Natural killer cell treated with Interleukin-12 subunit alpha and Interleukin-12 subunit beta and Interleukin-15 and Interleukin-18, amount 100 ng/mL, for 72 hours (primary cell): ENCODE data around the gene MAP3K14. TPM values are rescaled to one million over a fixed set of nuclear protein-coding genes. Genes with fewer than 3 reads are reported as not detected.

ENCODE experiments used
- ATAC-seq, 2 donors: fragments of 150-1000 bp; cut with Tn5 transposase in 1 of 2; sonication (Bioruptor Pico), chemical (Tn5 transposase) in 1 of 2; 2 replicates each; pipeline ENCODE4 v1.10.0; 2021
- DNase-seq: peaks from one replicate; pipeline ENCODE4 v3.0.0; 2022; ENCODE audit warnings: low spot score
- H3K27ac Mint-ChIP-seq, 2 donors: 1 replicate in 1 of 2; 2 replicates in 1 of 2; pipeline ENCODE4 v1.8.0; 2022; ENCODE audit warnings: mixed read lengths in 2 of 2, mild to moderate bottlenecking in 1 of 2, moderate library complexity in 1 of 2
- H3K27me3 Mint-ChIP-seq, 2 donors: 1 replicate in 1 of 2; 2 replicates in 1 of 2; pipeline ENCODE4 v1.8.0; 2022; ENCODE audit warnings: mixed read lengths in 2 of 2
- H3K36me3 Mint-ChIP-seq: one replicate; pipeline ENCODE4 v1.8.0; 2022; ENCODE audit warnings: mixed read lengths
- H3K4me1 Mint-ChIP-seq, 2 donors: 1 replicate in 1 of 2; 2 replicates in 1 of 2; pipeline ENCODE4 v1.8.0; 2022; ENCODE audit warnings: low read depth in 2 of 2, mixed read lengths in 2 of 2, mild to moderate bottlenecking in 1 of 2
- H3K4me3 Mint-ChIP-seq: one replicate; pipeline ENCODE4 v1.8.0; 2022; ENCODE audit warnings: mixed read lengths
- H3K9me3 Mint-ChIP-seq: 2 replicates; pipeline ENCODE4 v1.8.0; 2022; ENCODE audit warnings: mixed read lengths
- total RNA-seq, 2 donors: library from RNA; stranded (reverse); gene quantifications; one replicate each; pipeline ENCODE4 v1.2.3, GENCODE V29; 2022

Gene MAP3K14
- 10 to 100 TPM; 65.9 to 75.4 TPM for total RNA-seq

DNA sequence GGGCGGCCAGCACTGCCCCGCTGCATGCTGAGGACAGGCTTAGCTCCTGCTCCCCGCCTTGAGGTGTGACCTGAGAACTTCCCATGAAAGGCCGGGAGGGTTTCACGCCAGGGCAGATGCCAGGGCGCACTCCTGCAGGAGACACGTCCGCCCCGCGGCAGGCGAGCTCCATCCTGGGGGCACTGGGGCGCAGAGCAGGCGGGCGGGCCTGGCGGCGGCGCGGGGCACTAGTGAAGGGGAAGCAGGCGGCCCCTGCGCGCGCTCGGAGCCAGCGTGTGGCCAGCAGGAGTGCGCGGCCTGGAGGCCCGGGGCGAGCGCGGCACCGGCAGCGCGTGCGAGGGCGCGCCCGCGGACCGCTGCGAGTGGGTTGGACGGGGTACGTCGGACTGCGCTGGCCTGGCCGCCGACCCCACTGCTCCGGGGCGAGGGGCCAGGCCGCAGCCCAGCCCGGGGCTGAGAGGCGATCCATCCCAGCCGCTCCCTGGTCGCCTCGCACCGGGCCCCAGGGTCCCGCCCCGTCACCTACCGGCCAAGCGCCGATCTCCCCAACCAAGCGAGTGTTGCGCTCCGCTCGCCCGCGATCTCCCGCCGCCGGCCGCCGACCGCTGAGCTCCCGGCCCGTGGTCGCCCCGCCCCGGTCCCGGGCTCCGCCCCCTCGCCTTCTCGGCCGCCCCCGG lies at the start of gene MAP3K14:
MAP3K14 (minus strand) TSS at position 587 of the 677 bp plus-strand sequence. CDS start 26,275 bp downstream, outside the sequence.
- Mint-ChIP-seq H3K36me3 (peaks cover 24% of the 10 kb centered on the region), H3K4me3 (peak within 1 kb of the TSS; percentile 100), H3K9me3 (no peaks in the 10 kb centered on the region), H3K27ac (peak within 1 kb of the TSS; percentile 96 to 98), H3K4me1 (peaks cover 68 to 80% of the 10 kb centered on the region in 2 donors), H3K27me3 (no peaks in the 10 kb centered on the region)
- ATAC-seq (peak; percentile 34 to 41), DNase-seq (peak; percentile 74)

DNA sequence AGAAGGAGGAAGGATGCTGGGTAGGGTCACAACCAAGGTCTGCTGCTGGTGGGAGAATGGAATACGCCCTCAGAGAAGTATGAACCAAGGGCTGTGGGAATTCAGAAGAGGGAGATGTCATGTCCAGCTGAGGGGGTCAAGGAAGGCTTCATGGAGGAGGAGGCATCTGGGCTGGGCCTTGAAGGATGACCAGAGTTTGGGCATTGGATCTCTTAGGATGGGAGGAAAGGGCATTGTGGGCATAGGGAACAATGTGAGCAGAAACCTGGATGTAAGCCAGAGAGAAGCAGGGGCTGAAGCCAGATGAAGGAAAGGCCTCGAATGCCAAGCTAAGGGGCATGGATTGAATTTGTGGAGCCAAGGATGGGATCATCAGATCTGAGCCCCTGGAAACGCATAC lies 49.2 kb upstream of the MAP3K14 start:
- DNase-seq (no peak), ATAC-seq (no peak)
- Mint-ChIP-seq H3K36me3 (no peaks in the 10 kb centered on the region), H3K27ac (peak overlapping the region in 1 of 2 donors; percentile 16), H3K9me3 (no peaks in the 10 kb centered on the region), H3K27me3 (peaks cover 22 to 25% of the 10 kb centered on the region in 2 donors), H3K4me1 (peaks cover 2 to 5% of the 10 kb centered on the region in 2 donors), H3K4me3 (no peak overlapping the region)

DNA sequence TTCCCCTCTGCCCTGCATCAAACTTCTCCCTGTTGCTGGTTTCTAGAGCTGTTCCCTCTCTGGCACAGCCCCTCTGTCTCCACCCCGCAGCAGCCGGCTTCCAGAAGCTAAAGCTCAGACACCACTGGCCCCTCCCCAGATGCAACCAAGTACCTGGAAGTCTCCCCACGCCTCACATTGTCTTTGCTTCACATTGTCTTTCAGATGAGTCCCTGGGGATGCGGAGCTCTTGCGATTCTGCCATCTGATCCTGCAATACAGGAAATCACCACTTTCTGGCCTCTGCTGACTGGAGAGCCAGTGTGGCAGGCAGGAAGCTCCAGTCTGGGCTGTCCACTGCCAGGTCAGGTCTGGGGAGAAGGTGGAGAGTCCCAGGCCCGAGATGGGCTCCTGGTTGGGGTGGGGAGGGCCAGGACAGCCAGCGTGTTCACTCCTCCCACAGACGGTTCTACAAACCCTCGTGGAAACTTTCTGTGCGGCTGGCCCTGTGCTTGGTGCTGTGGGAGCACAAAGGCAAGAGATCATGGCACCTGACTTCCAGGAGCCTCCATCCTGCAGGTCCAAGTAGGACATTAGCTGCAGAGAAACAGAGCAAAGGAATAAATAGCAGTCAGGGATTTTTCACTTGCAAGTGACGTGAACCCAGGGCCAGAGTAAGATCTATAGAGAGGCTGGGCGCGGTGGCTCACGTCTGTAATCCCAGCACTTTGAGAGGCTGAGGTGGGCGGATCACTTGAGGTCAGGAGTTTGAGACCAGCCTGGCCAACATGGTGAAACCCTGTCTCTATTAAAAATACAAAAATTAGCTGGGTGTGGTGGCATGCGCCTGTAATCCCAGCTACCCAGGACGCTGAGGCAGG lies 47.9 kb upstream of the MAP3K14 start:
- Mint-ChIP-seq H3K4me1 (no peaks in the 10 kb centered on the region), H3K27ac (no peak overlapping the region), H3K4me3 (no peak overlapping the region), H3K27me3 (peaks cover 17 to 20% of the 10 kb centered on the region in 2 donors), H3K36me3 (no peaks in the 10 kb centered on the region), H3K9me3 (no peaks in the 10 kb centered on the region)
- DNase-seq (no peak), ATAC-seq (no peak)

- Mint-ChIP-seq H3K36me3 (no peaks in the 10 kb centered on the region), H3K4me1 (no peaks in the 10 kb centered on the region)
These were observed 46.7 kb upstream of the MAP3K14 start for GRCh38 chr17:45363498-45363897.

GRCh38 chr17:45361976-45362375 lies 45.2 kb upstream of the MAP3K14 start:
- H3K27ac Mint-ChIP-seq: no peak overlapping the region
- no peak overlapping the region for H3K4me3 Mint-ChIP-seq
- ATAC-seq (no peak), DNase-seq (no peak)
- no peaks in the 10 kb centered on the region for H3K9me3 Mint-ChIP-seq
- peaks cover 15% of the 10 kb centered on the region in 2 donors for H3K27me3 Mint-ChIP-seq
- no peaks in the 10 kb centered on the region for H3K36me3 Mint-ChIP-seq
- no peaks in the 10 kb centered on the region for H3K4me1 Mint-ChIP-seq

More at GRCh38 chr17:45363498-45363897, 46.7 kb upstream of the MAP3K14 start:
- DNase-seq (no peak), ATAC-seq (no peak)
- peaks cover 15 to 16% of the 10 kb centered on the region in 2 donors for H3K27me3 Mint-ChIP-seq
- no peak overlapping the region for H3K4me3 Mint-ChIP-seq
- no peak overlapping the region for H3K27ac Mint-ChIP-seq
- no peaks in the 10 kb centered on the region for H3K9me3 Mint-ChIP-seq

DNA sequence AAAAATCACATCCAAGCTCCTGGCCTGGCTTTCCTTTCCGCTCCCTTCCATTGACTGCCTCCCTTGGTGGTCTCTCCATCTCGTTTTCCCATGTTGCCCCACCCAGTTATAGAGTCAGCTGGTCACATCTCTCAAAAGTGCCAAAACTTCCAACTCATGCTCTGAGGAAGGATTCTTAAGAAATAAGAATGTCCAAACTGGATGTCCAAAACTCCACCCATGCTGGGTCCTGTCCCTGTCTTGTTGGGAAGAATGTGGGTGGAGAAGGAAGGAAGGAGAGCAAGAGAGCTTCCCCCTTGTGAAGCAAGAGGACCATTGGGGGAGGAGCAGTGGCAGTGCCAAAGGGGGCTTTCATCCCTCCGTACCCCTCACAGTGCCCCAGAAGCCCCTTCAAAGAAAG lies 44.6 kb upstream of the MAP3K14 start:
- Mint-ChIP-seq H3K27ac (peak overlapping the region in 1 of 2 donors; percentile 28), H3K27me3 (peaks cover 15% of the 10 kb centered on the region in 2 donors), H3K9me3 (no peaks in the 10 kb centered on the region), H3K4me3 (no peak overlapping the region), H3K4me1 (no peaks in the 10 kb centered on the region), H3K36me3 (no peaks in the 10 kb centered on the region)
- no peak for ATAC-seq
- no peak for DNase-seq

GRCh38 chr17:45357364-45357997 lies 40.7 kb upstream of the MAP3K14 start:
- Mint-ChIP-seq H3K4me3 (no peak overlapping the region), H3K27me3 (peaks cover 4 to 14% of the 10 kb centered on the region in 2 donors), H3K27ac (no peak overlapping the region), H3K4me1 (peaks cover 7 to 14% of the 10 kb centered on the region in 2 donors), H3K9me3 (no peaks in the 10 kb centered on the region), H3K36me3 (no peaks in the 10 kb centered on the region)
- DNase-seq (no peak), ATAC-seq (no peak)

DNA sequence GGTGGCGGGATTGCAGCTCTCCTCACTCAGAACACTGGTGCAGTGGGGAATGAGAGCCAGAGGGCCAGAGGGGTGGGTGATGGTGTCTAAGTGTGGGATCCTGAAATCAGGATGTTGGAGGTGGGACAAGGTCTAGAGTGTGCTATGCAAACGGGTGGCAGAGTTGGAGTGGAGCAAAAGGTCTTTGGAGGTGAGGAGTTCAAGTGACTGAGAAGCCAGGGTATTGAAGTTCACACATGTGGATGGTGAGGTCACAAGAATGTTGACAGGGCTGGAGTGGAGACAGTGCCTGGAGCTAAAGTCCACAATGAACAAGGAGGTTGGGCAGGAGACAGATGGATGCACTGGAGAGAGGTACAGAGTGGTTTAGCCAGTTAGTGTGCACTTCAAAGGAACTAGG lies 38.3 kb upstream of the MAP3K14 start:
- H3K27ac Mint-ChIP-seq: peak overlapping the region in 1 of 2 donors; percentile 28
- H3K27me3 Mint-ChIP-seq: peaks cover 0 to 7% of the 10 kb centered on the region in 2 donors
- no peak for ATAC-seq
- DNase-seq: no peak
- no peaks in the 10 kb centered on the region for H3K9me3 Mint-ChIP-seq
- peaks cover 15 to 20% of the 10 kb centered on the region in 2 donors for H3K4me1 Mint-ChIP-seq
- H3K4me3 Mint-ChIP-seq: no peak overlapping the region
- no peaks in the 10 kb centered on the region for H3K36me3 Mint-ChIP-seq

DNA sequence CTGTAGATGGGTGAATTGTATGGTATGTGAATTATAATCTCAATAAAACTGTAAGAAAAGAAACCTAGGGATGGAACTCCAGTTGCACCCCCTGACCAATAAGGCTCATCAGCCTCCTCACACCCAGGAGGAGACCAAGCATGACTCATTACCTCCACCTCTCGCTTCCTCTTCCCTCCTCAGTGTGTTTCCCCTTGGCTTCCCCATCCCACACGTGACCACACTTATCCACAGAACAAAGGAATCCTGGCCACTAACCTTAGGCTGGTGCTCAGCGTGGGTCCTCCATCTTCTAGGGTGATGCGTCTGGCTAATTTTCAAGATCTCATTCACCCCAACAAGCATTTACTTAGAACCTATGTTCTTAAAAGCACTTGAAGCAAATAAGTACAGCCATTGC lies 36.2 kb upstream of the MAP3K14 start:
- peaks cover 0 to 9% of the 10 kb centered on the region in 2 donors for H3K27me3 Mint-ChIP-seq
- H3K9me3 Mint-ChIP-seq: no peaks in the 10 kb centered on the region
- DNase-seq (peak; percentile 75), ATAC-seq (peak; percentile 83 to 85)
- peak overlapping the region; percentile 62 for H3K4me3 Mint-ChIP-seq
- H3K27ac Mint-ChIP-seq: peak overlapping the region; percentile 19 to 38
- H3K36me3 Mint-ChIP-seq: no peaks in the 10 kb centered on the region
- peaks cover 15 to 20% of the 10 kb centered on the region in 2 donors for H3K4me1 Mint-ChIP-seq

GRCh38 chr17:45351831-45352230 lies 35.0 kb upstream of the MAP3K14 start:
- no peaks in the 10 kb centered on the region for H3K36me3 Mint-ChIP-seq
- H3K9me3 Mint-ChIP-seq: no peaks in the 10 kb centered on the region
- H3K4me3 Mint-ChIP-seq: no peak overlapping the region
- H3K4me1 Mint-ChIP-seq: peaks cover 15 to 20% of the 10 kb centered on the region in 2 donors
- DNase-seq (no peak), ATAC-seq (no peak)
- H3K27me3 Mint-ChIP-seq: peaks cover 0 to 9% of the 10 kb centered on the region in 2 donors
- peak overlapping the region in 1 of 2 donors; percentile 10 for H3K27ac Mint-ChIP-seq

GRCh38 chr17:45347444-45347843 lies 30.6 kb upstream of the MAP3K14 start:
- Mint-ChIP-seq H3K9me3 (no peaks in the 10 kb centered on the region), H3K4me3 (no peak overlapping the region), H3K27ac (no peak overlapping the region), H3K27me3 (peaks cover 0 to 2% of the 10 kb centered on the region in 2 donors), H3K4me1 (peaks cover 8 to 9% of the 10 kb centered on the region in 2 donors), H3K36me3 (no peaks in the 10 kb centered on the region)
- DNase-seq (no peak), ATAC-seq (no peak)

- Mint-ChIP-seq H3K4me3 (no peak overlapping the region), H3K36me3 (no peaks in the 10 kb centered on the region), H3K27me3 (peaks cover 0 to 2% of the 10 kb centered on the region in 2 donors), H3K9me3 (no peaks in the 10 kb centered on the region), H3K4me1 (peaks cover under 1 to 3% of the 10 kb centered on the region in 2 donors), H3K27ac (no peak overlapping the region)
- DNase-seq (no peak), ATAC-seq (no peak)
These were observed 29.6 kb upstream of the MAP3K14 start for GRCh38 chr17:45346216-45347015.
